Cardiac muscle cell (in vitro differentiated cells and primary cell): Measurements from ENCODE around the gene KLF7. TPM values are rescaled to one million over a fixed set of nuclear protein-coding genes. Genes with fewer than 3 reads are reported as not detected.
"Not testable (repeated sequence)": the region's sequence is repeated elsewhere in the genome, so short reads cannot be mapped to it uniquely, and the experiment has no call there.

ENCODE experiments used
- DNase-seq, 2 donors: peaks; one replicate each; pipeline versions ENCODE4 v3.0.0 to v3.0.0-alpha.2; 2010 to 2017; ENCODE audit warnings: low read depth in 1 of 2, low spot score in 1 of 2
- H3K27ac ChIP-seq: fragments of 200-600 bp; sonication (generic); 2 replicates; pipeline ENCODE4 v1.5.1; 2016
- H3K27me3 ChIP-seq: fragments of 200-600 bp; sonication (generic); 2 replicates; pipeline ENCODE4 v1.6.0; 2016; ENCODE audit warnings: control low read depth
- H3K36me3 ChIP-seq: fragments of 200-600 bp; sonication (generic); 2 replicates; pipeline ENCODE4 v1.5.1; 2016; ENCODE audit warnings: control low read depth
- H3K4me1 ChIP-seq: fragments of 200-600 bp; sonication (generic); 2 replicates; pipeline ENCODE4 v1.8.1; 2017; ENCODE audit warnings: low read depth, mild to moderate bottlenecking, mixed run types
- H3K4me3 ChIP-seq: fragments of 200-600 bp; sonication (generic); 2 replicates; pipeline ENCODE4 v1.5.1; 2016; ENCODE audit warnings: mild to moderate bottlenecking
- H3K9me3 ChIP-seq: fragments of 200-600 bp; sonication (generic); 2 replicates; pipeline ENCODE4 v1.5.1; 2017; ENCODE audit warnings: low read depth, mild to moderate bottlenecking, control low read depth
- polyA plus RNA-seq: library from polyadenylated mRNA; unstranded; fragments of >200 nt; fragmentation: Nextera tagmentation; extraction: Ambion mirVana; gene quantifications from 2 replicates; pipeline ENCODE4 v1.2.1, GENCODE V29; 2016
- total RNA-seq: library from RNA; depleted of rRNA; stranded (reverse); fragments of >200 nt; gene quantifications from 2 replicates; pipeline ENCODE4 v1.2.3, GENCODE V29; 2016
- TF ChIP-seq, protein P1 (sequence below): IDR thresholded peaks from 2 replicates; pipeline ENCODE4 v1.5.1; 2012; ENCODE audit warnings: low read depth, mild to moderate bottlenecking, low read length

KLF7 gene
- total and polyA plus RNA-seq, 2 experiments from 2014 or later, result 8.3 to 9.3 TPM

DNA sequence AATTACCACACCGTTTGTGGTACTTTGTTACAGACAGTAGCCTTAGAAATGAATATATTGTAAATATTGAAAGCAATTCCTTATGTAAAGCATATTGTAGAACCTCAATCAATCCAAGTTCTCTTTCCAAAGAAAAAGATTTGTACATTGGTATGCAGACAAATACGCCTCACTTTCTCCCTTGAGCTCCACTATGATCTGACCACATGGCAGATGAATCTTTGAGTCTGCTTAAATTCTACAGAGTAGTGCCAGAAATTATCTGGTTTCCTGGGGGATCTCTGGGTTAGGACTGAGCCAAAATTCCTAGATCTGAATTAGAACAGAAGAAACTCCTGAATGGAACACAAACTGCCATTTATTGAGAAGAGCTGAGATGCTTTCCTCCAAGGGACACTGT is 127.4 kb downstream of the KLF7 start:
- Histone ChIP-seq H3K36me3 (no peaks in the 10 kb centered on the region), H3K9me3 (no peaks in the 10 kb centered on the region), H3K27ac (no peak overlapping the region), H3K4me3 (no peak overlapping the region), H3K4me1 (no peaks in the 10 kb centered on the region), H3K27me3 (no peaks in the 10 kb centered on the region)
- TF ChIP-seq, protein P1, sequence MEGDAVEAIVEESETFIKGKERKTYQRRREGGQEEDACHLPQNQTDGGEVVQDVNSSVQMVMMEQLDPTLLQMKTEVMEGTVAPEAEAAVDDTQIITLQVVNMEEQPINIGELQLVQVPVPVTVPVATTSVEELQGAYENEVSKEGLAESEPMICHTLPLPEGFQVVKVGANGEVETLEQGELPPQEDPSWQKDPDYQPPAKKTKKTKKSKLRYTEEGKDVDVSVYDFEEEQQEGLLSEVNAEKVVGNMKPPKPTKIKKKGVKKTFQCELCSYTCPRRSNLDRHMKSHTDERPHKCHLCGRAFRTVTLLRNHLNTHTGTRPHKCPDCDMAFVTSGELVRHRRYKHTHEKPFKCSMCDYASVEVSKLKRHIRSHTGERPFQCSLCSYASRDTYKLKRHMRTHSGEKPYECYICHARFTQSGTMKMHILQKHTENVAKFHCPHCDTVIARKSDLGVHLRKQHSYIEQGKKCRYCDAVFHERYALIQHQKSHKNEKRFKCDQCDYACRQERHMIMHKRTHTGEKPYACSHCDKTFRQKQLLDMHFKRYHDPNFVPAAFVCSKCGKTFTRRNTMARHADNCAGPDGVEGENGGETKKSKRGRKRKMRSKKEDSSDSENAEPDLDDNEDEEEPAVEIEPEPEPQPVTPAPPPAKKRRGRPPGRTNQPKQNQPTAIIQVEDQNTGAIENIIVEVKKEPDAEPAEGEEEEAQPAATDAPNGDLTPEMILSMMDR, result no peak
- DNase-seq, result peak in 1 of 2 donors; percentile 31

DNA sequence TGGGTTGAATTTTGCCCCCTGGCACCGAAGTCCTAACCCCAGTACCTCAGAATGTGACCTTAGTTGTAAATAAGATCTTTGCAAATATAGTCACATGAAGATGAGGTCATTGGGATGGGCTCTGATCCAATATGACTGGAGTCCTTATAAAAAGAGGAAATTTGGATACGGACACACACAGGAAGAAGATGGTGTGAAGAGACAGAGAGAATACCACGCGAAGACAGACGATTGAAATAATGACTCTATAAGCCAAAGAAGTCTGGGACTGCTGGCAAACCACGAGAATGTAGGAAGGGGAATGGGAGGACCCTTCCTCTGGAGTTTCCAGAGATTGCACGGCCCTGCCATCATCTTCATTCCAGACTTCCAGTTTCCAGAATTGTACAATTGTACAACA is 127.9 kb downstream of the KLF7 start:
- Histone ChIP-seq H3K4me1 (no peaks in the 10 kb centered on the region), H3K36me3 (no peaks in the 10 kb centered on the region), H3K4me3 (no peak overlapping the region), H3K9me3 (no peaks in the 10 kb centered on the region), H3K27ac (no peak overlapping the region), H3K27me3 (no peaks in the 10 kb centered on the region)
- TF ChIP-seq, protein P1, result no peak
- no peak for DNase-seq

DNA sequence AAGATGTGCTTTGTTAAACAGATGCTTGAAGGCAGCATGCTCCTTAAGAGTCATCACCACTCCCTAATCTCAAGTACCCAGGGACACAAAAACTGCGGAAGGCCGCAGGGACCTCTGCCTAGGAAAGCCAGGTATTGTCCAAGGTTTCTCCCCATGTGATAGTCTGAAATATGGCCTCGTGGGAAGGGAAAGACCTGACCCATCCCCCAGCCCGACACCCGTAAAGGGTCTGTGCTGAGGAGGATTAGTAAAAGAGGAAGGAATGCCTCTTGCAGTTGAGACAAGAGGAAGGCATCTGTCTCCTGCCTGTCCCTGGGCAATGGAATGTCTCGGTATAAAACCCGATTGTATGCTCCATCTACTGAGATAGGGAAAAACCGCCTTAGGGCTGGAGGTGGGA is 128.7 kb downstream of the KLF7 start:
- not testable (repeated sequence) for H3K36me3 ChIP-seq, H3K9me3 ChIP-seq, H3K27ac ChIP-seq, H3K4me3 ChIP-seq, H3K4me1 ChIP-seq, DNase-seq, H3K27me3 ChIP-seq

DNA sequence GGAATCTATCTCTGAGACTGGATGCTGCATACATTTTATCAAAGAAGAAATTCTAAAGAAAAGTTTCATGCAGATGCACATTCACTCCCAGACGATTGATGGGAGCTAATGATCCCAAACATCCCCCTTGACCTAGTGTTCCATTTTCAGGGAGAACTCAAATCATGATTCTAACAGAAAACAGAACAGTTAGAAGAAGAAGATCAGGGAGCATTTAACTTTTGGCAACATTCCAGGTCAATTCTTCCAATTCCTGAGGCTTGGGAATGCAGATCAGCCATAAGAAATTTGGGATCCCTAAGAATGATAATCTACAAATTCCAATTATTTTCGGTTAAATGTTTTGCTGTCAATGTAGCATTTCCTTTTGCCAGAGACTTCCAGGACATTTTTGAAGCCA is 129.9 kb downstream of the KLF7 start:
- Histone ChIP-seq H3K4me1 (no peaks in the 10 kb centered on the region), H3K27me3 (no peaks in the 10 kb centered on the region), H3K36me3 (no peaks in the 10 kb centered on the region), H3K4me3 (no peak overlapping the region), H3K27ac (no peak overlapping the region), H3K9me3 (no peaks in the 10 kb centered on the region)
- TF ChIP-seq, protein P1, result no peak
- DNase-seq, result no peak

DNA sequence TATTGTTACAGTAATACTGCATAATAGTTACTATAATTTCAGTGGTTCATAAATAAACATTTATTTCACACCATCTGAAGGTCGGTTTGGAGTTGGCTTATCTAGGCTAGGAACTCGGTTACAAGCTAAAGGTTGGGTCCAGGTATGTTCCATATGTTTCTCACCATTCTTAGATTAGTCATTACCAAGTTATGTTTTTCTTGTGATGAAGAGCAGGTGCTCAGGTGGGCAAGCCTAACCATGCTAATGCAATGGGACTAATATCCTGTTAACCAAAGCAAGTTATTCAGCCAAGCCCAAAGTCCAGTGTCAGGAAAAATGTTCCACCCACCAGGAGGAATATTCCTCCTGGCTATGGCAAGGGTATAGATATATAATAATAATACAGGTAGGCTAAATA is 133.3 kb downstream of the KLF7 start:
- TF ChIP-seq, protein P1, result no peak
- H3K9me3 ChIP-seq, result no peaks in the 10 kb centered on the region
- no peaks in the 10 kb centered on the region for H3K27me3 ChIP-seq
- H3K4me1 ChIP-seq, result no peaks in the 10 kb centered on the region
- H3K36me3 ChIP-seq, result no peaks in the 10 kb centered on the region
- DNase-seq, result no peak
- H3K27ac ChIP-seq, result no peak overlapping the region
- no peak overlapping the region for H3K4me3 ChIP-seq

Other genes with a start within 250 kb of the KLF7 start
- 0.11 and 0.42 TPM in 2 replicates for gene CPO, start 226.4 kb downstream of the KLF7 start, total RNA-seq
- 0.42 TPM in 1 of 2 replicates, not detected in the other for gene CPO, start 226.4 kb downstream of the KLF7 start, polyA plus RNA-seq